GM12891 (cell line): ENCODE measurements around the gene BCL2L14.

Source experiments
- POLR2A ChIP-seq: IDR thresholded peaks from 2 replicates; pipeline ENCODE4 v1.6.1; 2011; ENCODE audit warnings: low read depth, low read length, control low read depth
- POLR2AphosphoS5 ChIP-seq: IDR thresholded peaks from 2 replicates; pipeline ENCODE4 v1.6.1; 2011; ENCODE audit warnings: low read depth, low read length, control low read depth

- no peak for TF ChIP-seq POLR2A
- no peak for TF ChIP-seq POLR2AphosphoS5
Observed at GRCh38 chr12:12128670-12129069, 57.9 kb downstream of the BCL2L14 start.
